GM19452 (cell line): ENCODE measurements around the gene SLC13A2.

ENCODE experiments used
- ATAC-seq: cut with Tn5 transposase; IDR thresholded peaks from one replicate; pipeline ENCODE4 v1.9.1; 2021; ENCODE audit not compliant: unreplicated experiment

The SLC13A2 gene

DNA sequence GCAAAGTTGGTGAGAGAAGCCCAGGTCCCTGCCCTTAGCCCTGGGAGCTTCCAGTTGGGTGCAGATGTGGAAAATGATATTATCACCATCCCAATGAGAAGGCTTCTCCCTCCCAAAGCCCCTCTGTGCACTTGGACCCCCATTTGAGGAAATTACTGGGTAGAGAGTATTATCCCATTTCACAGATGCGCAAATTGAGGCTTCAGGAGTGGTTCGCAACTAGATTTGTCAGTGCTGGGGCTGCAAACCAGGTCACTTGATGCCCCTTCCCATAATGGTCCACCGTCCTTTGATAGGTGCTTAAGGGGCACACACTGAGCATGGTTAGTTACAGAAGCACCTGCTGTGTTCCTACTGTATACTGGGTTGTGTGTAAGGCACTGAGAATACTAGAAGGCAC is 18.4 kb downstream of the SLC13A2 start:
- ATAC-seq, result no peak

GRCh38 chr17:28492352-28493310 is 19.2 kb downstream of the SLC13A2 start:
- ATAC-seq, result no peak

DNA sequence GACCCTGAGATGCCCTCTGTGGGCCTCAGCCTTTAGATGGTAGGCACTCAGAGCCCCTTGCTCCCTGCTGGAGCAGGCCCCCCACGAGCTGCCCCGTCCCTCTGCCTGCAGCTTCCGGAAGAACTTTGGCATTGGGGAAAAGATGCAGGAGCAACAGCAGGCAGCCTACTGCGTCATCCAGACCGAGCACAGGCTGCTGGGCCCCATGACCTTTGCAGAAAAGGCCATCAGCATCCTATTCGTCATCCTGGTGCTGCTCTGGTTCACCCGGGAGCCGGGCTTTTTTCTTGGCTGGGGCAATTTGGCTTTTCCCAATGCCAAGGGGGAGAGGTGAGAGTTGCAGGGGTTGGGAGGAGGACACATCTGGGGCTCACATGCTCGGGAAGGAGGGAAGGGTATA is 20.0 kb downstream of the SLC13A2 start:
- ATAC-seq, result no peak

DNA sequence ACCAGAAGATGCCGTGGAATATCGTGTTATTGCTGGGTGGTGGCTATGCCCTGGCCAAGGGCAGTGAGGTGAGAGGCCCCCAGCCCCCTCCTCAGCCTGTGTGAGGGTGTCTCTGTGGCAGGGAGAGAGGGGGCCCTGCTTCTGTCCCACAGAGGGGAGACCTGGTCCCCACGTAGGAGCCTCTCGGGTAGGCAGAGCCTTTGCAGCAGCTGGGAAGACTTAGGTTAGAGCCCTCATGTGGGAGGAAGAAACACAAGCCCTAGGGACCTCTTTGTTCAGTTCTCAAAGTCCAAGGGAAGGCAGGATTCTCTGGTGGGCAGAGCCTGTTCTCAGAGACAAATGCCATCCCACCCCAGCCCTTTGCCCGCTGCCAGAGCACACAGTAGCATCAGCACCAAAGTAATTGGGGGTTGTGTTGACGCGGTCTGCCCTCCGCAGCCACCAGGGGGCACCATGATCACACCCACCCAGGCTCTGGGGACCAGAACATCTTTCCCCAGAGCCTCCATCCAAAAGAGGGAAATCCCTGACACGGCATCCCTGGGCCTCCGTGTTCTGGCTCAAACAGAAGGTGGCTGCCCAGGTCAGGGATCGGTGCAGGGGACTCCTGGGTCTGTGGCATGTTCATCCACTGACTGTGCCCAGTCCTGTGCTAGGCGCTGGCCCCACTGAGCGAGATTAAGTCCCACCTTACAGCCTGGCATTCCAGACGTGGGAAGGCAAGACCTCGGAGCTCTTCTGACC is 21.2 kb downstream of the SLC13A2 start:
- no peak for ATAC-seq

DNA sequence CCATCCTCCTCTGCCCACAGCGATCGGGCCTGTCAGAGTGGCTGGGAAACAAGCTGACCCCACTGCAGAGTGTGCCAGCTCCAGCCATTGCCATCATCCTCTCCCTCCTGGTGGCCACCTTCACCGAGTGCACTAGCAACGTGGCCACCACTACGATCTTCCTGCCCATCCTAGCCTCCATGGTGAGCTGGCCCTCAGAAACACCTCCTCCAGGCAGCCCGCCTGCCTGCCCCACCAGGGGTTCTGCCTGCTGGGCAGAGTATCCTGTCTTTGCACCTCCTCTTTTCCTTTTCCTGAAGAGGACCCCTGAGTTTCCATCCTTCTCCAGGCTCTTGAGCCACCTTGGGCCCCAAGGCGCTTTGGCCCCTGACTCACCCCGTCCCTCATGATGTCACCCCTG is 22.2 kb downstream of the SLC13A2 start:
- no peak for ATAC-seq

GRCh38 chr17:28497931-28498330 is 24.5 kb downstream of the SLC13A2 start:
- ATAC-seq, result no peak

GRCh38 chr17:28498652-28499363 is 25.4 kb downstream of the SLC13A2 start:
- no peak for ATAC-seq

DNA sequence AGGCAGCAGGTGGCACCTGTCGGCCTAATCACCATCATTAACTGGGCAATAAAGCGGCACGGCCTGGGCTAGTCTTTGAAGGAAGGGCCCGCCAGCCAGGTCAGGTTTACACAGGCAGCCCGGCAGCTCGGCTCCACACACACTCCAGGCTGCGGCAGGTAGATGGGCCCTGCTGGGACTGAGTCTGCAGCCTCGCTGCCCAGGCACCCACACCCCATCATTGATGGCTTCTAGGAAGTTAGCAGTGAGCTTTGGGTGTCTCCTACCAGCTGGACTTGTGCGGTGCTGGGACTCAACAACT is 25.9 kb downstream of the SLC13A2 start:
- no peak for ATAC-seq

GRCh38 chr17:28499684-28500357 is 26.4 kb downstream of the SLC13A2 start:
- ATAC-seq, result no peak

DNA sequence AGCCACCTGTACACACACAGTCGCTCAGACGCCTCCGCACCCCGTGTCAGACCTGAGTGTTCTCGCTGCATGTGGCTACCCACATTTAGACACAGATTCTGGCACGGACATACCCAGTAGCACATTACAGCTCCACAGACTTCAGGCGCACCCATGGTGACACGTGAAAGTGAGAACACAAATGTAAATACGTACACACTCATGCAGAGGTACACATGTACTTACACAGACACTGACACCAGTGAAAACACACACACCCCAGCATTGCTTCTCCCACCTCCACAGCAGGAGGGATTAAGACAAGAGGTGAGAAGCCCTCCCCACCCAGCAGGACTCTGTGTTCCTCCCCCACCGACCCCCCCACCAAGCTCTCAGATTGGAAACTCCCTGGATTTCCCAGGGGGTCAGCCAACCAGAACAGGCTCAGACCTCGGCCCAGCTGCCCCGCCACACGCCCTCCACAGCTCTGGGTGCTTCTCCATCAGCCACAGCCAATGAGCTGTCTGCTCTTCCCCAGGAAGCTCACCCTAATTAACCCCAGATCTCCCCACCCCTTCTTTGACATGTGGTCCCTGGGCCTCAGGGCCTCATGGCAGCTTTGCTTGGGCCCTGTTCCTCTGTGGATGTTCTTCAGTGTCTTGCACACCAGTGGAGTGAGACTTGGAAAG is 27.4 kb downstream of the SLC13A2 start:
- ATAC-seq, result no peak

DNA sequence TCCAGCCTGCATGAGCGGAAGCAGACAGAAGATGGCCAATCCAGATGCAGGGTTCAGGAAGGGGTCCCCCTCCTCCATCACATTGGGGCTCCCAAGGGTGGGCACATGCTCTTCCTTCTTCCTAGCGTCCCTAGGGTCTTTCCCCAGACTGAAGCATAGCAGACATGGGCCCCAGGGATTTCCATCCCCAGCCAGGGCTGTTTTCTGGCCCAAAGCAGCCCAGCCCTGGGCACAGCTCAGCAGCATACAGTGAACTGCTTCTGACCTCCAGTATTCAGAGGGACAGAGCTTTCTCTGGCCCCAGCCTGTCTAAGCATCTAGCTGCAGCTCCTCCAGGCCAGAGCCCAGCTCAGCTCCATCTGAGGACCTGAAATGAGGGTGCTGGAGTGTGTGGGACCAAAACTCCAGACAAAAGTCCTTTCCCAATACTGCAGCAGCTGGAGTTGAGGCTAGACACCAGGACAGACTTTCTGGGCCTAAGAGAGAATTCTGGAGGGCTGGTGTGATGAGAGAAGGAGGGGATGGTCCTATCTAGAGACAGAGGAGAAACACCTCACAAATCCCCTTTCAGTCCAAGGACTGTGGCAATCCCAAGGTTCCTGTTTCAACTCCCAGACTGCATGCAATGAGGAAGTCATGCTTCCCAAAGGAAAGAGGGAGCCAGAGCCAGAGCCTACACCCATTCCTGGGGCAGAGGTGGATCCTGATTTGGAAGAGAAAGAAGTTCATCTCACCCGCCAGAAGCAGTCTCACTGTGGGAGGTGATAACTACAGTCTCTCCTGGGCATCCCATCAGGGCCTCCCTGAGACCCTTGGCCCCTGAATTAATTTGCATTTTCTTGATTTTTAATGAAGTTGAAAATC is 28.2 kb downstream of the SLC13A2 start:
- ATAC-seq, result no peak

GRCh38 chr17:28503420-28503819 is 30.0 kb downstream of the SLC13A2 start:
- no peak for ATAC-seq

DNA sequence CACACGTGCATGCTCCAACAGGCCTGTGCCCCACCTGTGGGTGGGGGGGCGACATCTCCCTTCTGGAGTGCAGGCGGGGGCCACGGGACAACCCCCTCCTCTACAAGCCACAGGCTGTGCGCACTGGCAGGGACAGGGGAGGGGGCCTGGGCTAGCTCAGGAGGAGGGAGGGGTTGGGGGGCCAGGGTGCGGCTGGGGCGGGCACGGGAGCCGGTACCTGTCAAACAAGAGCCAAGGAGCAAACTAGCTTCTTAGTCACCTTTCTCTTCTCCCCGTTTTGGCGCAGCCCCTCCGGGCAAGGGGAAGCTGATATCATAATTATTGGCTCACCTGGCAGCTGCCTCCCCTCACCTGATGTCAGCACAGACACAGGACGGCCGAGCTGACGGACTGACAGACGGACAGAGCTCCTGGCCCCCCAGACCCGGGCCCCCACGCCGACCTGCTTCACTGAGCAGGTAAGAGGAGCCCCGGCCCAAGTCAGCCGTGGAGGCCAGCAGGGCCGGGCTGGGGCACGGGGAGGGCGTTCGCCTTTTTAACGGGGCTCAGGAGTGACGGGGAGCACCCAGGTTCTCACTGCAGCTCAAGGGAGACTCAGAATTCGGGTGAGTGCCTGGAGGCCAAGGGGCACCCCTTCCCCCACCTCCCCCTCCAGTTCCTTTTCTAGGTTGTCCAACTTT is 32.7 kb downstream of the SLC13A2 start, which contains the start of gene FOXN1:
FOXN1 (plus strand) TSS at position 363 of the 680 bp plus-strand sequence. CDS start 17,622 bp downstream, outside the sequence.
- ATAC-seq, result no peak

DNA sequence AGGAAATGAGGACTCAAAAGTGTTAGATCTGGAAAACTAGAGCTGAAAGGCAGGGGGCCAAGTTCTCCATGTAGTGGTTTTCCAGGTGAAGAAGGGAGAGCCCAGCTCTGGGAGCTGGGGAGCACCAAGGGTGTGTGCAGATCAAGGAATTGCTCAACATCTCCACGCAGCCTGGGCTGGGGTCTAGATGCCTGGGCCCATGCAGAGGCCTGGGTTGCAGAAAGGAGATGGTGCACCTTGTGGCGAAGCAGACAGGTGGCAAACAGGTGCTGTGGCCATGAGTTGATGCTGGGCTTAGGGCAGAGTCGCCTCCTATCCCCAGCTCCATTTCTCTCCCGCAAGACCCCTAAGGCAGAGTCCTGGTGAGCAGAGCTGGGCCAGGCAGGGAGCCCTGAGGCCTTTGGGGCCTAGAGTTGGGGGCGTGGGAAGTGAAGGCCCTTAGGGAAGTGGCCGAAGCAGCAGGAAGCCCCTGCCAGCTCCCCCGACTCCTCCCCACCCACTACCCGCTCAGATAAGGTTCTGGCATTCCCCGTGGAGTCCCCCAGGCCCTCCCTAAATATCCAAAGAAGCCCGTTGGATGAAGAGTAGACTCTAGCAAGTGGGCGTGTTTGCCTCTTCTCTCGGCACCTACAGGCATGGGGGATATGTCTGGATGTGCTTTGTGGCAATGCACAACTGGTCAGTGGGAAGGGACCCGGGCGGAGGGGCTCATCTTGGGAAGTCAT is 33.5 kb downstream of the SLC13A2 start:
- no peak for ATAC-seq

- no peak for ATAC-seq
These were observed 34.2 kb downstream of the SLC13A2 start for GRCh38 chr17:28507567-28508203.

- ATAC-seq, result no peak
These were observed 34.8 kb downstream of the SLC13A2 start for GRCh38 chr17:28508211-28508724.

- ATAC-seq, result no peak
These were observed 36.3 kb downstream of the SLC13A2 start for GRCh38 chr17:28509789-28510188.
